ENCODE data around the gene UEVLD. TPM values are rescaled to one million over a fixed set of nuclear protein-coding genes. Genes with fewer than 3 reads are reported as not detected.
A peak's percentile ranks its signal among the peaks of the same experiment; 100 is the strongest.

UEVLD gene
- polyA plus RNA-seq (25.8 to 34.2 TPM (median 27.9 TPM) in 3 replicates), polyA minus RNA-seq (10.7 to 33.5 TPM (median 21.1 TPM) in 3 replicates)
- polyA plus RNA-seq (2011; ENCODE audit: low read depth): 22.8 TPM
- polyA plus RNA-seq (2011; cell fraction: cytosol; rRNA removed): 17.7 and 37.1 TPM in 2 replicates
- 18.9 and 24.5 TPM in 2 replicates for polyA plus RNA-seq (2011; cell fraction: nucleus; rRNA removed)
- polyA plus RNA-seq (2012; ENCODE audit: low replicate concordance): 16.1 and 24.0 TPM in 2 replicates
- polyA minus RNA-seq (2011; cell fraction: cytosol; rRNA and poly(A)+ RNA removed): 11.3 TPM
- 14.6 and 24.8 TPM in 2 replicates for polyA minus RNA-seq (2011; cell fraction: nucleus; rRNA and poly(A)+ RNA removed)

GRCh38 chr11:18588297-18589252 lies at the start of gene UEVLD:
Gene UEVLD, minus strand, starts transcription at chr11:18588734. Its CDS starts 80 bp downstream, at chr11:18588654.
- H3K9me3 ChIP-seq (ENCODE audit: control insufficient read depth, low read depth, low read length): no peaks in the 10 kb centered on the region
- no peaks in the 10 kb centered on the region for H3K9me1 ChIP-seq (ENCODE audit: control insufficient read depth, extremely low read depth, insufficient read depth, low read length)
- H3K9ac ChIP-seq (ENCODE audit: control insufficient read depth, extremely low read depth, insufficient read depth, low read length): peak within 1 kb of the TSS; percentile 91
- peaks cover 0 to 3% of the 10 kb centered on the region in 2 experiments for H3K36me3 ChIP-seq (ENCODE audit: control insufficient read depth in 2 of 2, extremely low read depth in 1 of 2, insufficient read depth in 2 of 2, low read length in 2 of 2)
- no peaks in the 10 kb centered on the region for H4K20me1 ChIP-seq (ENCODE audit: control insufficient read depth, extremely low read depth, insufficient read depth, low read length)
- FAIRE-seq: no peak
- peak; percentile 38 for DNase-seq (ENCODE audit: low read depth, low spot score)
- H3K4me2 ChIP-seq (ENCODE audit: control insufficient read depth, extremely low read depth, insufficient read depth, low read depth, low read length): peak within 1 kb of the TSS; percentile 71
- peak within 1 kb of the TSS; percentile 90 for H3K27ac ChIP-seq (ENCODE audit: control insufficient read depth, insufficient read depth, low read length)
- peaks cover 25% of the 10 kb centered on the region for H3K4me1 ChIP-seq (ENCODE audit: control insufficient read depth, extremely low read depth, insufficient read depth, low read length)
- dilution Hi-C loops (cut with MboI; ENCODE audit: extremely low pct_ligation_motif_present, low sequenced_read_pairs): no loop called here
- no peaks in the 10 kb centered on the region for H3K27me3 ChIP-seq (ENCODE audit: control insufficient read depth, extremely low read depth, insufficient read depth, low read length)
- TF ChIP-seq EZH2 (IDR thresholded peaks at IDR 0.05; ENCODE audit: low read length): no peak
- TF ChIP-seq, protein P1, sequence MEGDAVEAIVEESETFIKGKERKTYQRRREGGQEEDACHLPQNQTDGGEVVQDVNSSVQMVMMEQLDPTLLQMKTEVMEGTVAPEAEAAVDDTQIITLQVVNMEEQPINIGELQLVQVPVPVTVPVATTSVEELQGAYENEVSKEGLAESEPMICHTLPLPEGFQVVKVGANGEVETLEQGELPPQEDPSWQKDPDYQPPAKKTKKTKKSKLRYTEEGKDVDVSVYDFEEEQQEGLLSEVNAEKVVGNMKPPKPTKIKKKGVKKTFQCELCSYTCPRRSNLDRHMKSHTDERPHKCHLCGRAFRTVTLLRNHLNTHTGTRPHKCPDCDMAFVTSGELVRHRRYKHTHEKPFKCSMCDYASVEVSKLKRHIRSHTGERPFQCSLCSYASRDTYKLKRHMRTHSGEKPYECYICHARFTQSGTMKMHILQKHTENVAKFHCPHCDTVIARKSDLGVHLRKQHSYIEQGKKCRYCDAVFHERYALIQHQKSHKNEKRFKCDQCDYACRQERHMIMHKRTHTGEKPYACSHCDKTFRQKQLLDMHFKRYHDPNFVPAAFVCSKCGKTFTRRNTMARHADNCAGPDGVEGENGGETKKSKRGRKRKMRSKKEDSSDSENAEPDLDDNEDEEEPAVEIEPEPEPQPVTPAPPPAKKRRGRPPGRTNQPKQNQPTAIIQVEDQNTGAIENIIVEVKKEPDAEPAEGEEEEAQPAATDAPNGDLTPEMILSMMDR (optimal IDR thresholded peaks at IDR 0.05 in 1 of 3, IDR thresholded peaks at IDR 0.05 in 1 of 3, conservative IDR thresholded peaks at IDR 0.05 in 1 of 3; ENCODE audit: extremely low read depth in 1 of 3, insufficient read depth in 2 of 3, low read length in 3 of 3): no peak
- peaks cover 53% of the 10 kb centered on the region for H3K79me2 ChIP-seq (ENCODE audit: control insufficient read depth, insufficient read depth, low read length)
- H2AFZ ChIP-seq (ENCODE audit: control insufficient read depth, low read length): peak within 1 kb of the TSS; percentile 92
- H3K4me3 ChIP-seq (ENCODE audit: control insufficient read depth in 2 of 3, extremely low read depth in 1 of 3, insufficient read depth in 2 of 3, low read depth in 1 of 3, low read length in 3 of 3): peak within 1 kb of the TSS; percentile 74 to 99 (median 93)

DNA sequence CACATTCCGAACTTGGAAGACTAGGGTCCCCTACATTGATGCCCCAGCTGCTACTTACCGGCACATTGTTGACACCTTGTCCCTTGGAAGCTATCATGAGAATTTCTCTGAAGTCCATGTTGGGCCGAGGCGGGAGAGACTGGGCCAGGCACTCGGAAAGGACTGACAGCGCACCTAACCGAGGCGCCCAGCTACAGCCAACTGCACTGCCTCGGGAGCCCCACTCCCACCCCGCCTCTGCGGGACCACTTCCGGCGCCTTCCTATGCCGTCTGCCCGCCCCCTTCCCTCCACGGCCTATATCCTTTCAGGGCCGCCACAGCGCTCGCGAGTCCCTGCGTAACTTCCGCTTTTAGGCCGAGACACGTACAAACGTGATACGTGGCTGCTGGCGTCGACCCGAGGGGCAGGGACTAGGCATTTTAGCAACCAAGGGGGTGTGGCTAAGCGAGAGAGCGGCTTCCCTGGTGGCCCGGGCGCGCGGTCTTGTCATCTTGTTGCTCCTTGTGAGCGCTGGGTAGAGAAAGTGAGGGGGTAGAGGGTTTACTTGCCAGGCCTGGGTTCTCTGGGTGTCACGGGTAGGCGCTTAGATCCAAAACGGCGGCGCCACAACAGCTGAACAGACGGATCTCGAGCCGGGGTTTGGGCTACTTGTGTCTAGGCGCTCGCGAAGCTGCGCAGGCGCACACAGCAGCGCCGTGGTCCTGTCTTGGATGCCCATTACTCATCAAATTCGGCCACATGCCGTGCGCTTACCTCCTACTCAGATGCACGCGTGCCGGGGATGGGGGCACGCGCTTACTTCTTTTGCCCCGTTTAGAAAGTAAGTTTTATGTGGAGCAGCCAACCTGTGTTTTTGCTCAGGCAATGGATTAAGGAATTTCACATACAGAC lies 45.9 kb upstream of the UEVLD start, which contains the start of gene SPTY2D1:
TSS of gene SPTY2D1 (minus strand) at position 203 of the 893 bp plus-strand sequence. CDS start at position 118, 85 bp downstream.
- Histone ChIP-seq H2AFZ (ENCODE audit: control insufficient read depth, low read length) (peak within 1 kb of the TSS; percentile 98), H4K20me1 (ENCODE audit: control insufficient read depth, extremely low read depth, insufficient read depth, low read length) (no peaks in the 10 kb centered on the region), H3K36me3 (ENCODE audit: control insufficient read depth in 2 of 2, extremely low read depth in 1 of 2, insufficient read depth in 2 of 2, low read length in 2 of 2) (no peaks in the 10 kb centered on the region), H3K4me2 (ENCODE audit: control insufficient read depth, extremely low read depth, insufficient read depth, low read depth, low read length) (peak within 1 kb of the TSS; percentile 96), H3K9ac (ENCODE audit: control insufficient read depth, extremely low read depth, insufficient read depth, low read length) (peak within 1 kb of the TSS; percentile 95), H3K27ac (ENCODE audit: control insufficient read depth, insufficient read depth, low read length) (peak within 1 kb of the TSS; percentile 85), H3K27me3 (ENCODE audit: control insufficient read depth, extremely low read depth, insufficient read depth, low read length) (no peaks in the 10 kb centered on the region), H3K9me1 (ENCODE audit: control insufficient read depth, extremely low read depth, insufficient read depth, low read length) (no peaks in the 10 kb centered on the region), H3K79me2 (ENCODE audit: control insufficient read depth, insufficient read depth, low read length) (peaks cover 45% of the 10 kb centered on the region), H3K9me3 (ENCODE audit: control insufficient read depth, low read depth, low read length) (no peaks in the 10 kb centered on the region), H3K4me1 (ENCODE audit: control insufficient read depth, extremely low read depth, insufficient read depth, low read length) (peaks cover 7% of the 10 kb centered on the region), H3K4me3 (ENCODE audit: control insufficient read depth in 2 of 3, extremely low read depth in 1 of 3, insufficient read depth in 2 of 3, low read depth in 1 of 3, low read length in 3 of 3) (peak within 1 kb of the TSS; percentile 85 to 94 (median 90))
- DNase-seq (ENCODE audit: low read depth, low spot score) (peak; percentile 85), FAIRE-seq (peak; percentile 59)
- dilution Hi-C loops (cut with MboI; ENCODE audit: extremely low pct_ligation_motif_present, low sequenced_read_pairs): no loop called here
- no peak for TF ChIP-seq EZH2 (IDR thresholded peaks at IDR 0.05; ENCODE audit: low read length)
- TF ChIP-seq, protein P1 (optimal IDR thresholded peaks at IDR 0.05 in 1 of 3, IDR thresholded peaks at IDR 0.05 in 1 of 3, conservative IDR thresholded peaks at IDR 0.05 in 1 of 3; ENCODE audit: extremely low read depth in 1 of 3, insufficient read depth in 2 of 3, low read length in 3 of 3): peak in 1 of 3 experiments; percentile 11

All from keratinocyte (primary cell).